ENCODE results near the gene TPM2. TPM values are rescaled to one million over a fixed set of nuclear protein-coding genes. Genes with fewer than 3 reads are reported as not detected.

TPM2 gene
- total and polyA plus RNA-seq, 9 of the 15 experiments (the other 6 are each of a cell fraction or from before 2014, with no cell fraction given): 0.28 to 16.1 (median 4.5) TPM

DNA sequence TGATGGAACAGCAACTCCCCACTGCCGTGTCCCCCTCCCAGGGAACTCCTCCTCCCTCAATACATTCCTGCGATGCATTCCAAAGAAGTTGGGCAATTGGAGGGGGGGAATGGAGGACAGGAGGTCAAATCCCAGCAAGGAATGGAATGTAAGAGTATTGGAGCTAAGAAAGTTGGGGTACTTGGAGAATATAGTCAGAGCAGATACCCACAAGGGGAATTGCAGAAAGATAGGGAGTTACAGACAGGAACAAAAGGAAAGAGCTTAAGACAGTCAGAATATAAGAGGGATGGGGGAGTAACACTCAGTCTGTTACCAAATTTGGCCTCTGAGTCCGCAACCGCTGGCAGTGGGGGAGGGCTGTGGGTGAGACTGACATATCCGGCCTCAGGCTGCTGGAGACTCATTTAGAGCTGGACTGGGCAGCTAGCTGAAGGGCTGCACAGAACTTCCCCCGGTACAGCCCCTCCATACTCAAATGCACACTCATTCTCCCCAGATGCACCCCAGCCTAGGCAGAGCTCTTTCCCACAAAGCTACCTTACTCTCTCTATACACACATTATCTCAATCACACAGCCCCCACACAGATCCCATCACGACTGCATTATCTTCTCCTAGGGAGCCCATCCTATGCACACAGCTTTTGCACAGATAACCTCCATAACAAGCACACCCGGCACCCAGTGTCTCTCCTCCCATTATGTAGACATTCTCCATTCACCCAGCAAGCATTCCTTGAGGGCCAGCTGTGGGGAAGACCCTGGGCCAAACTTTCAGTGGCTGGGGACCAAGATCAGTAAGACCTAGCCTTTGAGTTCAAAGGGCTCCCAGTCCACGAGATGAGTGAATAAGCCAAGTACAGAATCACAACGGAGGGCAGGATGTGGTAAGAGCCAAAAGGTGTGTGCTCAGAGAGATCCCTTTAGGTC is 38.6 kb upstream of the TPM2 start (continued):
- TF ChIP-seq HMGN3 (IDR thresholded peaks at IDR 0.05; ENCODE audit: borderline replicate concordance, extremely low read depth, insufficient read length, low read depth, low read length): peak; percentile 65
- TF ChIP-seq KLF16 (IDR thresholded peaks at IDR 0.05): peak; percentile 87; the same call in 1 of the 2 replicates
- no peak for TF ChIP-seq U2AF1 (optimal IDR thresholded peaks at IDR 0.05; ENCODE audit: low read depth, low read length)
- peak; percentile 87 for TF ChIP-seq PHB2 (IDR thresholded peaks at IDR 0.05; ENCODE audit: low read depth)
- no peak for TF ChIP-seq ZNF551 (CRISPR knock-in tag; IDR thresholded peaks at IDR 0.05)
- peak; percentile 44 for TF ChIP-seq MBD2 (IDR thresholded peaks at IDR 0.05; ENCODE audit: borderline replicate concordance, low read depth)
- TF ChIP-seq RCOR1 (IDR thresholded peaks at IDR 0.05; ENCODE audit: borderline replicate concordance in 1 of 2, low read depth in 2 of 2, low read length in 2 of 2): peak; percentile 47 to 90; a peak in 3 of 4 replicates
- no peak for TF ChIP-seq SRSF1 (IDR thresholded peaks at IDR 0.05; ENCODE audit: low read depth, low read length)
- TF ChIP-seq HIVEP1 (CRISPR knock-in tag; IDR thresholded peaks at IDR 0.05): no peak
- TF ChIP-seq SPI1 (IDR thresholded peaks at IDR 0.05; ENCODE audit: borderline replicate concordance, low read depth, low read length): no peak
- no peak for TF ChIP-seq ZNF830 (CRISPR knock-in tag; IDR thresholded peaks at IDR 0.05)
- TF ChIP-seq HDAC6 (IDR thresholded peaks at IDR 0.05; ENCODE audit: low read depth, low read length): no peak
- no peak for TF ChIP-seq SMC3 (conservative IDR thresholded peaks at IDR 0.05; ENCODE audit: insufficient read depth, low read depth, low read length)
- TF ChIP-seq USF1 (CRISPR knock-in tag; IDR thresholded peaks at IDR 0.05): no peak
- TF ChIP-seq ZKSCAN1 (IDR thresholded peaks at IDR 0.05; ENCODE audit: low read depth, low read length): no peak
- TF ChIP-seq E2F4 (CRISPR knock-in tag; IDR thresholded peaks at IDR 0.05; ENCODE audit: low read depth): no peak
- TF ChIP-seq LEF1 (IDR thresholded peaks at IDR 0.05): peak; percentile 87; the same call in 1 of the 2 replicates
- peak; percentile 59 for TF ChIP-seq NCOA4 (IDR thresholded peaks at IDR 0.05; ENCODE audit: partially characterized antibody)
- TF ChIP-seq, protein P1, sequence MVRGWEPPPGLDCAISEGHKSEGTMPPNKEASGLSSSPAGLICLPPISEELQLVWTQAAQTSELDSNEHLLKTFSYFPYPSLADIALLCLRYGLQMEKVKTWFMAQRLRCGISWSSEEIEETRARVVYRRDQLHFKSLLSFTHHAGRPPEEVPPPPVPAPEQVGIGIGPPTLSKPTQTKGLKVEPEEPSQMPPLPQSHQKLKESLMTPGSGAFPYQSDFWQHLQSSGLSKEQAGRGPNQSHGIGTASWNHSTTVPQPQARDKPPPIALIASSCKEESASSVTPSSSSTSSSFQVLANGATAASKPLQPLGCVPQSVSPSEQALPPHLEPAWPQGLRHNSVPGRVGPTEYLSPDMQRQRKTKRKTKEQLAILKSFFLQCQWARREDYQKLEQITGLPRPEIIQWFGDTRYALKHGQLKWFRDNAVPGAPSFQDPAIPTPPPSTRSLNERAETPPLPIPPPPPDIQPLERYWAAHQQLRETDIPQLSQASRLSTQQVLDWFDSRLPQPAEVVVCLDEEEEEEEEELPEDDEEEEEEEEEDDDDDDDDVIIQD (CRISPR knock-in tag; IDR thresholded peaks at IDR 0.05): no peak
- peak; percentile 47 for TF ChIP-seq POLR2G (IDR thresholded peaks at IDR 0.05; ENCODE audit: low read depth, low read length)
- peak; percentile 78 for TF ChIP-seq CEBPB (tag; IDR thresholded peaks at IDR 0.05)
- no peak for TF ChIP-seq RBM17 (IDR thresholded peaks at IDR 0.05; ENCODE audit: borderline replicate concordance, low read depth, low read length)
- TF ChIP-seq ZNF695 (CRISPR knock-in tag; IDR thresholded peaks at IDR 0.05): no peak
- TF ChIP-seq ZC3H4 (CRISPR knock-in tag; IDR thresholded peaks at IDR 0.05; ENCODE audit: borderline replicate concordance): no peak
- peak; percentile 94 for TF ChIP-seq ETV1 (tag; conservative IDR thresholded peaks at IDR 0.05; ENCODE audit: low read depth)
